Mesendoderm (in vitro differentiated cells): Measurements from ENCODE around the gene DYSF.

Experiments used
- DNase-seq: peaks from one replicate; pipeline ENCODE4 v3.0.0; 2013
- H2AK5ac ChIP-seq: 2 replicates; pipeline ENCODE4 v1.6.1; 2013; ENCODE audit warnings: low read length, inconsistent platforms
- H2BK120ac ChIP-seq: 2 replicates; pipeline ENCODE4 v1.6.1; 2013; ENCODE audit warnings: low read depth, mild to moderate bottlenecking, low read length, moderate library complexity, mixed read lengths
- H2BK15ac ChIP-seq: replicated peaks from 2 replicates; pipeline ENCODE4 v1.6.1; 2013; ENCODE audit warnings: low read depth, mild to moderate bottlenecking, moderate library complexity
- H2BK5ac ChIP-seq: 2 replicates; pipeline ENCODE4 v1.6.1; 2013; ENCODE audit warnings: low read length, inconsistent platforms
- H3K18ac ChIP-seq: 2 replicates; pipeline ENCODE4 v1.6.1; 2013; ENCODE audit warnings: mild to moderate bottlenecking, low read length, mixed read lengths
- H3K23ac ChIP-seq: one replicate; pipeline ENCODE4 v1.6.1; 2013; ENCODE audit warnings: low read length
- H3K27ac ChIP-seq: 2 replicates; pipeline ENCODE4 v1.5.1; 2013; ENCODE audit warnings: low read depth, mild to moderate bottlenecking, inconsistent platforms, low read length, moderate library complexity
- H3K27me3 ChIP-seq: 2 replicates; pipeline ENCODE4 v1.6.1; 2013; ENCODE audit warnings: low read length, control low read depth, mild to moderate bottlenecking, inconsistent platforms; ENCODE audit not compliant: insufficient read depth, poor library complexity
- H3K36me3 ChIP-seq: 2 replicates; pipeline ENCODE4 v1.6.1; 2013; ENCODE audit warnings: low read length, inconsistent platforms; ENCODE audit not compliant: control insufficient read depth, insufficient read depth
- H3K4ac ChIP-seq: one replicate; pipeline ENCODE4 v1.6.1; 2013; ENCODE audit warnings: low read depth, mild to moderate bottlenecking, low read length, moderate library complexity
- H3K4me1 ChIP-seq: 2 replicates; pipeline ENCODE4 v1.6.1; 2013; ENCODE audit warnings: low read depth, low read length, inconsistent platforms; ENCODE audit not compliant: control insufficient read depth
- H3K4me2 ChIP-seq: 2 replicates; pipeline ENCODE4 v1.6.1; 2013; ENCODE audit warnings: low read length
- H3K4me3 ChIP-seq: 2 replicates; pipeline ENCODE4 v1.5.1; 2013; ENCODE audit warnings: mild to moderate bottlenecking, low read length
- H3K56ac ChIP-seq: one replicate; pipeline ENCODE4 v1.6.1; 2013; ENCODE audit warnings: low read length
- H3K79me1 ChIP-seq: 2 replicates; pipeline ENCODE4 v1.6.1; 2013; ENCODE audit warnings: low read length, inconsistent platforms
- H3K79me2 ChIP-seq: 2 replicates; pipeline ENCODE4 v1.6.1; 2013; ENCODE audit warnings: mild to moderate bottlenecking, low read length; ENCODE audit not compliant: control insufficient read depth, insufficient read depth
- H3K9ac ChIP-seq: 2 replicates; pipeline ENCODE4 v1.6.1; 2013; ENCODE audit warnings: low read length, inconsistent platforms
- H4K5ac ChIP-seq: one replicate; pipeline ENCODE4 v1.6.1; 2013; ENCODE audit warnings: low read length
- H4K8ac ChIP-seq: one replicate; pipeline ENCODE4 v1.6.1; 2013; ENCODE audit warnings: low read depth, mild to moderate bottlenecking, control low read depth, low read length, moderate library complexity
- WGBS: extraction: QIAGEN DNeasy Blood & Tissue Kit; methylation state at CpG from one replicate; pipeline ENCODE4 v1.1.7; 2013; ENCODE audit warnings: low lambda C conversion rate, missing lambda C conversion rate; ENCODE audit not compliant: insufficient coverage; ENCODE audit errors: extremely low coverage; 5-methylcytosine and 5-hydroxymethylcytosine counted together

The DYSF gene

GRCh38 chr2:71563872-71564271 is 110.5 kb downstream of the DYSF start:
- H3K36me3 ChIP-seq, result no peaks in the 10 kb centered on the region
- no CpG with 5 or more reads among the region's 11 CpGs for WGBS
- H2AK5ac ChIP-seq, result no peak overlapping the region
- no peak overlapping the region for H3K4me3 ChIP-seq
- H3K4ac ChIP-seq, result no peak overlapping the region
- H3K23ac ChIP-seq, result no peak overlapping the region
- no peak overlapping the region for H3K4me2 ChIP-seq
- DNase-seq, result no peak
- H3K27me3 ChIP-seq, result no peaks in the 10 kb centered on the region
- H4K8ac ChIP-seq, result no peak overlapping the region
- H3K18ac ChIP-seq, result no peak overlapping the region
- H2BK120ac ChIP-seq, result no peak overlapping the region
- H4K5ac ChIP-seq, result no peak overlapping the region
- no peak overlapping the region for H3K27ac ChIP-seq
- H2BK15ac ChIP-seq, result no peak overlapping the region
- H3K79me1 ChIP-seq, result no peaks in the 10 kb centered on the region
- H3K79me2 ChIP-seq, result no peaks in the 10 kb centered on the region
- no peak overlapping the region for H3K9ac ChIP-seq
- no peak overlapping the region for H2BK5ac ChIP-seq
- H3K4me1 ChIP-seq, result peaks cover 2% of the 10 kb centered on the region
- H3K56ac ChIP-seq, result no peak overlapping the region

GRCh38 chr2:71564361-71564760 is 111.0 kb downstream of the DYSF start:
- Histone ChIP-seq H3K4ac (no peak overlapping the region), H3K4me3 (no peak overlapping the region), H3K27me3 (no peaks in the 10 kb centered on the region), H3K18ac (no peak overlapping the region), H3K79me1 (no peaks in the 10 kb centered on the region), H2BK120ac (no peak overlapping the region), H3K4me1 (no peaks in the 10 kb centered on the region), H3K4me2 (no peak overlapping the region), H3K36me3 (no peaks in the 10 kb centered on the region), H3K27ac (no peak overlapping the region), H2BK5ac (no peak overlapping the region), H3K79me2 (no peaks in the 10 kb centered on the region), H3K56ac (no peak overlapping the region), H2BK15ac (no peak overlapping the region), H4K5ac (no peak overlapping the region), H3K9ac (no peak overlapping the region), H3K23ac (no peak overlapping the region), H4K8ac (no peak overlapping the region), H2AK5ac (no peak overlapping the region)
- DNase-seq, result no peak
- no CpG with 5 or more reads among the region's 5 CpGs for WGBS

GRCh38 chr2:71564790-71565189 is 111.4 kb downstream of the DYSF start:
- Histone ChIP-seq H3K36me3 (no peaks in the 10 kb centered on the region), H3K4me3 (no peak overlapping the region), H4K5ac (no peak overlapping the region), H3K4ac (no peak overlapping the region), H3K23ac (no peak overlapping the region), H4K8ac (no peak overlapping the region), H3K4me1 (no peaks in the 10 kb centered on the region), H2BK120ac (no peak overlapping the region), H3K9ac (no peak overlapping the region), H3K18ac (no peak overlapping the region), H3K4me2 (no peak overlapping the region), H3K27ac (no peak overlapping the region), H3K56ac (no peak overlapping the region), H2AK5ac (no peak overlapping the region), H3K27me3 (no peaks in the 10 kb centered on the region), H3K79me2 (no peaks in the 10 kb centered on the region), H2BK15ac (no peak overlapping the region), H3K79me1 (no peaks in the 10 kb centered on the region), H2BK5ac (no peak overlapping the region)
- WGBS, result no CpG with 5 or more reads among the region's 7 CpGs
- DNase-seq, result no peak

- no peak overlapping the region for H4K5ac ChIP-seq
- H2AK5ac ChIP-seq, result no peak overlapping the region
- WGBS, result no CpG with 5 or more reads among the region's 9 CpGs
- no peaks in the 10 kb centered on the region for H3K79me2 ChIP-seq
- no peak overlapping the region for H3K18ac ChIP-seq
- no peak overlapping the region for H3K4me2 ChIP-seq
- H3K9ac ChIP-seq, result no peak overlapping the region
- H3K27ac ChIP-seq, result no peak overlapping the region
- H3K36me3 ChIP-seq, result peaks cover 2% of the 10 kb centered on the region
- H3K4me3 ChIP-seq, result no peak overlapping the region
- H2BK5ac ChIP-seq, result no peak overlapping the region
- DNase-seq, result no peak
- no peaks in the 10 kb centered on the region for H3K27me3 ChIP-seq
- no peaks in the 10 kb centered on the region for H3K79me1 ChIP-seq
- H3K56ac ChIP-seq, result no peak overlapping the region
- no peak overlapping the region for H3K4ac ChIP-seq
- no peak overlapping the region for H2BK120ac ChIP-seq
- no peak overlapping the region for H3K23ac ChIP-seq
- H3K4me1 ChIP-seq, result no peaks in the 10 kb centered on the region
- H4K8ac ChIP-seq, result no peak overlapping the region
- H2BK15ac ChIP-seq, result no peak overlapping the region
These were observed 113.0 kb downstream of the DYSF start for GRCh38 chr2:71566372-71566771.

- H3K4me3 ChIP-seq, result no peak overlapping the region
- H2AK5ac ChIP-seq, result no peak overlapping the region
- no peak overlapping the region for H4K5ac ChIP-seq
- H2BK120ac ChIP-seq, result no peak overlapping the region
- no peak overlapping the region for H2BK15ac ChIP-seq
- no peak overlapping the region for H3K4me2 ChIP-seq
- no peak overlapping the region for H3K9ac ChIP-seq
- no peak for DNase-seq
- no peaks in the 10 kb centered on the region for H3K79me1 ChIP-seq
- no peak overlapping the region for H3K27ac ChIP-seq
- H3K4me1 ChIP-seq, result no peaks in the 10 kb centered on the region
- no peak overlapping the region for H3K56ac ChIP-seq
- peaks cover 2% of the 10 kb centered on the region for H3K36me3 ChIP-seq
- H3K4ac ChIP-seq, result no peak overlapping the region
- no peak overlapping the region for H3K23ac ChIP-seq
- no peaks in the 10 kb centered on the region for H3K27me3 ChIP-seq
- no peaks in the 10 kb centered on the region for H3K79me2 ChIP-seq
- H2BK5ac ChIP-seq, result no peak overlapping the region
- no peak overlapping the region for H3K18ac ChIP-seq
- no peak overlapping the region for H4K8ac ChIP-seq
- WGBS, result no CpG with 5 or more reads among the region's 9 CpGs
These were observed 114.3 kb downstream of the DYSF start for GRCh38 chr2:71567625-71568024.

- Histone ChIP-seq H2BK120ac (no peak overlapping the region), H3K9ac (no peak overlapping the region), H3K36me3 (peaks cover 2% of the 10 kb centered on the region), H3K27me3 (no peaks in the 10 kb centered on the region), H2BK15ac (no peak overlapping the region), H2AK5ac (no peak overlapping the region), H4K5ac (no peak overlapping the region), H3K4me2 (no peak overlapping the region), H3K23ac (no peak overlapping the region), H3K4ac (no peak overlapping the region), H3K18ac (no peak overlapping the region), H3K4me3 (no peak overlapping the region), H2BK5ac (no peak overlapping the region), H3K56ac (no peak overlapping the region), H3K79me1 (no peaks in the 10 kb centered on the region), H3K79me2 (no peaks in the 10 kb centered on the region), H3K27ac (no peak overlapping the region), H4K8ac (no peak overlapping the region), H3K4me1 (no peaks in the 10 kb centered on the region)
- DNase-seq, result no peak
- WGBS, result no CpG with 5 or more reads among the region's 14 CpGs
These were observed 114.7 kb downstream of the DYSF start for GRCh38 chr2:71568103-71568502.
